SU-DHL-6 (cell line): ENCODE measurements around the gene MEA1.

Experiments used
- EZH2phosphoT487 ChIP-seq: fragments of 200-600 bp; sonication (generic), shearing (Covaris generic); conservative IDR thresholded peaks from 2 replicates; pipeline ENCODE4 v1.6.1; 2018; ENCODE audit warnings: mild to moderate bottlenecking, antibody characterized with exemption, low read length, moderate library complexity, mixed read lengths
- TF ChIP-seq, protein P1 (sequence below): fragments of 200-600 bp; sonication (generic); IDR thresholded peaks from one replicate; pipeline ENCODE4 v1.5.1; 2017; ENCODE audit warnings: antibody characterized with exemption, mild to moderate bottlenecking, low read length, moderate library complexity; ENCODE audit not compliant: insufficient read depth, poor library complexity, severe bottlenecking

DNA sequence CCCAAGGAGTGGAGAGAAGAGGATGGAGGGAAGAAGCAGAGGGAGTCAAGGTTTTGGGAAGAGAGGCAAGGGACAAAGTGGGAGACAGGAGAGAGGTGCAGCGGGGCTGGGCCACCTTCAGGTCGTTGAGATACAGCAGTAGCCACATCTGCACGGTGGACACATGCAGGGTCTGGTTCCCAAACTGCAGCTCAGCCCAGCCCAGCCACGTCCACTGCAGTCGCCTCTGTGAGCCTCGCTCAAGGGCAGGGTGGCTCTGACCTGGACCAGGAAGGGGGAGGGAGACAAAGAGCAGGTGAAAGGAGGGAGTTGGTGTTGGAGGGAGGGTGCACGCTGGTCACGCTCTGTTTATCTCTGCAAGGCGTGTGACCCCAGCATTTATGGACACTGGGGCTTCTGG is 25.0 kb upstream of the MEA1 start:
- TF ChIP-seq, protein P1, sequence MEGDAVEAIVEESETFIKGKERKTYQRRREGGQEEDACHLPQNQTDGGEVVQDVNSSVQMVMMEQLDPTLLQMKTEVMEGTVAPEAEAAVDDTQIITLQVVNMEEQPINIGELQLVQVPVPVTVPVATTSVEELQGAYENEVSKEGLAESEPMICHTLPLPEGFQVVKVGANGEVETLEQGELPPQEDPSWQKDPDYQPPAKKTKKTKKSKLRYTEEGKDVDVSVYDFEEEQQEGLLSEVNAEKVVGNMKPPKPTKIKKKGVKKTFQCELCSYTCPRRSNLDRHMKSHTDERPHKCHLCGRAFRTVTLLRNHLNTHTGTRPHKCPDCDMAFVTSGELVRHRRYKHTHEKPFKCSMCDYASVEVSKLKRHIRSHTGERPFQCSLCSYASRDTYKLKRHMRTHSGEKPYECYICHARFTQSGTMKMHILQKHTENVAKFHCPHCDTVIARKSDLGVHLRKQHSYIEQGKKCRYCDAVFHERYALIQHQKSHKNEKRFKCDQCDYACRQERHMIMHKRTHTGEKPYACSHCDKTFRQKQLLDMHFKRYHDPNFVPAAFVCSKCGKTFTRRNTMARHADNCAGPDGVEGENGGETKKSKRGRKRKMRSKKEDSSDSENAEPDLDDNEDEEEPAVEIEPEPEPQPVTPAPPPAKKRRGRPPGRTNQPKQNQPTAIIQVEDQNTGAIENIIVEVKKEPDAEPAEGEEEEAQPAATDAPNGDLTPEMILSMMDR, result no peak
- no peak for TF ChIP-seq EZH2phosphoT487
